Stimulated activated CD8-positive, alpha-beta memory T cell treated with anti-CD3 and anti-CD28 coated beads, Interleukin-12 subunit alpha, Interleukin-12 subunit beta, amount 100 ng/mL, for 4 hours (primary cell): Measurements from ENCODE around the gene ABCC1.
"Not testable (repeated sequence)": the region's sequence is repeated elsewhere in the genome, so short reads cannot be mapped to it uniquely, and the experiment has no call there.

Experiments
- DNase-seq: peaks from one replicate; pipeline ENCODE4 v3.0.0-alpha.2; 2020; ENCODE audit warnings: low read depth

ABCC1 gene

DNA sequence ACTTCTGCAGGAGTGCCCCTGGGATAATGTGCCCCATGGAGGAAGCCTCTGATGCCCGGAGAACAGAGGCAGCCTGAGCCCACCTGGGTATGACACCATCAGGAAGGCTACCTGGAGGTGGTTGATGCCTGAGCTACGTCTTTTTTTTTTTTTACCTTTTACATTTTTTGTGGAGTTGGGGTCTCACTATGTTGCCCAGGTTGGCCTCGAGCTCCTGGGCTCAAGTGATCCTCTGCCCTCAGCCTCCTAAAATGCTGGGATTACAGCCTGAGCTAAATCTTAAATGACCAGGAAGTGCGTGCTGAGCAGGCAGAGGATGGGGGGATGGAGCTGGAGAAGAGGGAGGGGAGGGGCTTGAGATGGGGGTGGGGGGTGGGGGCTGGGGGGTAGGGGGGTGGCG lies 241.1 kb downstream of the ABCC1 start:
- no peak for DNase-seq

- not testable (repeated sequence) for DNase-seq
Observed at GRCh38 chr16:16190966-16191365, 241.6 kb downstream of the ABCC1 start.

DNA sequence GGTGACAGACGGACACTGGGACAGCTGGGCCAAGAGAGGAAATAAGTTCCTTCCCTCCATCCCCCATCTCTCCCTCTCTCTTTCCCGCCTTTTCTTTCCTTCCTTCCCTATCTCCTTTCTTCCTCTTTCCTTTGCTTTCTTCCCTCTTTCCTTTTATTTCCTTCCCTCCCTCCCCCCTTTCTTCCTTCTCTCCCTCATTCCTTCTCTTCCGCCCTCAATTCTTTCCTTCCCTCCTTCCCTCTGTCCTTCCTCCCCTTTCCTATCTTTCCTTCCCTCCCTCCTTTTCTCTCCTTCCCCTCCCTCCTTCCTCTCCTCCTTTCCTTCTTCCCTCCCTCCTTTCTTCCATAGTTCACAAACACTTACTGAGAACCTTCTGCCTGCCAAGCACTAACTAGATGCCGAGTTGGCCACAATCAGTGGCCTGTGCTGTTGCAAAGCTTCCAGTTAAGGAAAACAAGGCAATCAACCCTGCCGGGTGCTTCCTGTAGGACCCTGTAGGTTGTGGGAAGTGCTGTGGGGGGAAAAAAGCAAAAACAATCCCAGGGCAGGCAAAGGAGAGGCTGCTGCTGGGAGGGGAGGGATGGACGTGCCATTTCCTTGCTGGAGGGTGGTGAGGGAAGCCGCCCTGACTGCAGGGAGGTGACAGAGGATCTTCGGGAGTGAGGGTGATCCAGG lies 242.2 kb downstream of the ABCC1 start:
- DNase-seq = no peak
